SH-SY5Y (cell line): ENCODE results near the gene C5orf63.

Source experiments
- GATA2 ChIP-seq: IDR thresholded peaks from 2 replicates; pipeline ENCODE4 v1.6.1; 2011; ENCODE audit warnings: mild to moderate bottlenecking, low read depth, low read length
- GATA3 ChIP-seq: IDR thresholded peaks from 2 replicates; pipeline ENCODE4 v1.6.1; 2011; ENCODE audit warnings: low read depth, mild to moderate bottlenecking, low read length, moderate library complexity

Gene C5orf63

GRCh38 chr5:127026166-127026565, 47.1 kb downstream of the C5orf63 start:
- no peak for TF ChIP-seq GATA3
- TF ChIP-seq GATA2: no peak

- TF ChIP-seq GATA3 (no peak), GATA2 (no peak)
Observed at GRCh38 chr5:127025467-127025866, 47.8 kb downstream of the C5orf63 start.

GRCh38 chr5:127024821-127025220, 48.5 kb downstream of the C5orf63 start:
- no peak for TF ChIP-seq GATA2
- TF ChIP-seq GATA3: no peak

GRCh38 chr5:127022846-127023245, 50.5 kb downstream of the C5orf63 start:
- TF ChIP-seq GATA3 (no peak), GATA2 (no peak)

DNA sequence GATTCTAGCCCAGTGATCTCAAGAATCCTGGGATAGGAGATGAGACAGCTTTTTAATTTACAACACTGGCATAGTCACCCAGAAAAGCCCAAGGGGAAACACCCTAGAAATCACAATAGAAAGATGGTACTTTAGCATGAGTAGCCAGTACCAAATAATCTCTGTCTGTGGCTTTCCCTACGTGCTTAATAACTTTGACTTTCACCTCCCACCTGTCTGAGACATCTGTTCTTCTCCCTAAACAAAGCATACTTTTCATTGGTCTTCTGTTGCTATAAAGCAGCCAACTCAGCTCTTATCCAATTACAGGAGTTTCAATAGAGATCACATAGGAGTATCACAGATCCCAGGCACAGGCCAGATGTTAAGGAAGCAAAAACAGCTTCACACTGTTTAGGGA, 53.4 kb downstream of the C5orf63 start:
- TF ChIP-seq GATA3 (no peak), GATA2 (no peak)

DNA sequence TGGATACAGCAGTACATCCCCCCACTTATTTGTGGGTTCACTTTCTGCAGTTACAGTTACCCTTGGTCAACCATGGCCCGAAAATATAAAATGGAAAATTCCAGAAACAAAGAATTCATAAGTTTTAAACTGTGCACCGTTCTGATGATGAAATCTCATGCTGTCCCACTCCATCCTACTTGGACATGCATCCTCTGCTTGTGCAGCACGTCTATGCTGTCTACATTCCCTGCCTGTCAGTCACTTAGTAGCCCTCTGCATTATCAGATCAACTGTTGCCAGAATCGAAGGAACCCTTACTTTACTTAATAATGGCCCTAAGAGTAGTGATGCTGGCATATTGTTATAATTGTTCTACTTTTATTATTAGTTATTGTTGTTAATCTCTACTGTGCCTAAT, 57.6 kb downstream of the C5orf63 start:
- TF ChIP-seq GATA2: no peak
- TF ChIP-seq GATA3: no peak

- TF ChIP-seq GATA2 (no peak), GATA3 (no peak)
Observed at GRCh38 chr5:127014573-127014972, 58.7 kb downstream of the C5orf63 start.

- TF ChIP-seq GATA2 (no peak), GATA3 (no peak)
Observed at GRCh38 chr5:127013407-127013806, 59.9 kb downstream of the C5orf63 start.

DNA sequence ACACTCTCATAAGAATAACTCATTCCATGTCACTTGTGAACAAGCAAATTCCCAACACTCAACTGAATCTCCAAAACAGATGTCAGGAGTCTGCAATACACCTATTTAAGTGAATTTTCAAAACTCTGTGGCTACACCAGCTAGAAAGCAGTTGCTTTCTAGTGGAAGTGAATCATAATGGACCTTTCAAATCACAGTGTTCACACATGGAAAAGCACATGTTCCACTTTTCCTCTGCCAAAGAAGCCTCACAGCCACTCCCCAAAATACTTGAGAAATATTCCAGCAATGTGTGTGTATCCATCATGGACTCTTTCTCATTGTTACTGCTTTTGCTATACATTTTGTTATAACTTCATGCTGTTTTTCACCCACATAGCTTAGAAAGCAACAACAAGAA, 60.4 kb downstream of the C5orf63 start:
- TF ChIP-seq GATA3 (no peak), GATA2 (no peak)

- TF ChIP-seq GATA2: no peak
- no peak for TF ChIP-seq GATA3
Observed at GRCh38 chr5:127011961-127012644, 61.2 kb downstream of the C5orf63 start.

DNA sequence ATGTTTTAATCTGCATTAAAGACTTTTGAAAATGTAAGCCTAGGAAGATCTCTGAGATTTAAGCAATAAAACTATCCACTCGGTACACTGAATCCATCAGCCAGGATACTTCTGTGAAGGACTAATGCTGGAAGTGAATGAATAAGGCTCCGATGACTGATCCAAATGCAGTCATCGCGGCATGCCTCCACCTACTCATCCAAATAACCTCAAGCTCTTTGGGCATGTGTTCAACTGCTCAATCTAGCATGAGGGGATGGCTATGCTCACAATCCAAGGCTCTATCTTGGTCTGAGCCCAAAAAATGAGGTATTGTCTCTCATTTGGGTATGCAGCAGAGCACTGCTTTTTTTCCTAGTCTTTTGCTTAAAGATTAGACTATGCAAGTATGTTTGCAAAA, 62.1 kb downstream of the C5orf63 start:
- TF ChIP-seq GATA3 (no peak), GATA2 (no peak)

GRCh38 chr5:127010362-127010761, 62.9 kb downstream of the C5orf63 start:
- TF ChIP-seq GATA2 (no peak), GATA3 (no peak)

DNA sequence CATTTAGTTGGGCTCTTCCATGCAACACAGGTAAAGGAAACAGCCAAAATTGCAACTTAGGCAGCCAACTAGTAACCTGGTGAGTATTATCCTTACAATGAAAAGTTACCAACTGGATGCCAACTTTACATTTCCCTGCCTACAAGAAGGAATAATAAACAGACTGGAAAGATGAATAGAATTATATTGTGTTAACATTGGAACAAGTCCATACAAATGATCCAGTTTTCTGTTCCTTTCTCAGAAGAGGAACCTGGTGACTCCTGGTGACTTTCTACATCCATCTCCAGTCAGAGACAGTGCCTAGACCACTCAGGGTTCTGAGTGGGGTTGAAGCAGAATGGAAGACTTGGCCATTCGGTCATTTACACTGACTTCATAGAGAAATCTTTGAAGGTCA, 63.5 kb downstream of the C5orf63 start:
- TF ChIP-seq GATA3 (no peak), GATA2 (no peak)

DNA sequence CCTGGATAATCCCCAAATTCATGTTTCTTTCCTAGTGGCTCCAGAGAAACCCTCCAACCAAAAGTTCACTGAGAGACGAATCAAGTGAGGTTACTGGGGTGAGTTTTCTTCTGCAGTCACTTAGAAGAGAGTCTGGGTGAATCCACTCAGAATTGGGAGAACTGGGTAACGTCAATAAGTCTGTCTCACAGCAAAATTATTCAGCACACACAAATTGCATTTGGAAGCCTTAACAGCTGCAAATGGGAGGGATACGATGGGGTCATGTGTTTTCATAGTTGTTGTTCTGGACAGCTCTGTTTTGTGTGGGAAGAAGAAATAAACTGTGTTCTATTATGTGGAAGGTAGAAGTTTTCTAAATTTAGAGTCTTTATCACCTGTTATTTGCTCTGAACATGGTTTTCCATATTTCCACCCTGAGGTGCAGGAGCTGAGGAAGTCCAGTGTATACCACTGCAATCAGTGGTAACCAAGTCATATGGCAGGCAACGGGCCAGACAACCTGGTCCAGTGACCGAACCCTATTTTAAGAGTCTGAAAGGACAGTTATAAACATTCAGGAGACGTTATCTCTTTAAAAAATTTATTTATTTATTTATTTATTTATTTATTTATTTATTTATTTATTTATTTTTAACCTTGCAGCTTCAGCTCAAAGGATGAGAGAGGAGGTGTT, 64.9 kb downstream of the C5orf63 start:
- TF ChIP-seq GATA2 (no peak), GATA3 (no peak)

DNA sequence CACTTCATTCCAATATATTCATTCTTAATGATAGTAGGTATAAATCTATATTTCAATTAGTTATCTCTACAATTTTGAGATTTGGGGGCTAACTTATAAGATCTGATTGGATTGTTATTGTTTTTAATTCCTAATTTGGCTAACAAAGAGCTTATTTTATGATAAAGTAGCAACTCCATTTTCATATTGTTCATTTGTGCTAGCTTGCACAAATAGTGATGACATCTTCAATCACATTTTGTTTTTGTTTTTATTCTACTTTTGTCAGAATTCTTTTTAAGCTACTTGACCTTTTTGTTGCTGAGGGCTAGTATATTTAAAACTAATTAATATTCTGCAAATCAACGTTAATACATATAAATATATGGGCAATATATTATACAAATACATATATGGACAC, 65.8 kb downstream of the C5orf63 start:
- TF ChIP-seq GATA3 (no peak), GATA2 (no peak)

GRCh38 chr5:127006744-127007143, 66.6 kb downstream of the C5orf63 start:
- no peak for TF ChIP-seq GATA2
- no peak for TF ChIP-seq GATA3
